22Rv1 (cell line): Measurements from ENCODE around the gene NEURL1.

Experiments used
- H3K27ac ChIP-seq: fragments of 450-650 bp; 2 replicates; pipeline ENCODE4 v1.5.1; 2017
- ZFX ChIP-seq: fragments of 450-650 bp; IDR thresholded peaks from 2 replicates; pipeline ENCODE4 v1.6.1; 2017; ENCODE audit warnings: antibody characterized with exemption, borderline replicate concordance
- TF ChIP-seq, protein P1 (sequence below): fragments of 450-650 bp; IDR thresholded peaks from 2 replicates; pipeline ENCODE4 v1.5.1; 2017; ENCODE audit warnings: mild to moderate bottlenecking

Gene NEURL1

DNA sequence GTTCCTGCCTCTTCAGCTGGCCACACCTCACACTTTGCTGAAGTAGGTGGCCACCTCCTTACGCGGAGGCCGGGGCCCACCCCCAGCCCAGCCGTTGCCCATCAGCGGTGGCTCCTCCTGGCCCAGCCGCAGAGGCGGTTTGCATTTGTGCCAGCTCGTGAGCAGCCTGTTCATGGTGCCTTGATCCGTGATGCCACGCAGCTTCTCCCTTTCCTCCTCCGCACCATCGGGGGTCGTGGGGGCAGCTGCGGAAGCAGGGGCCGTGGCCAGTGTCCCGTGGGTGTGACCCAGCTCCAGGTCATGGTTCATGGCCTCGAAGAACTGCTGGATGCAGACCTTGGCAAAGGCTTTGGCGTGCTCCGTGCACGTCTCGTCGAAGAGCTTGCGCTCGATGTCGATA is 38.3 kb upstream of the NEURL1 start:
- no peak overlapping the region for H3K27ac ChIP-seq
- TF ChIP-seq, protein P1, sequence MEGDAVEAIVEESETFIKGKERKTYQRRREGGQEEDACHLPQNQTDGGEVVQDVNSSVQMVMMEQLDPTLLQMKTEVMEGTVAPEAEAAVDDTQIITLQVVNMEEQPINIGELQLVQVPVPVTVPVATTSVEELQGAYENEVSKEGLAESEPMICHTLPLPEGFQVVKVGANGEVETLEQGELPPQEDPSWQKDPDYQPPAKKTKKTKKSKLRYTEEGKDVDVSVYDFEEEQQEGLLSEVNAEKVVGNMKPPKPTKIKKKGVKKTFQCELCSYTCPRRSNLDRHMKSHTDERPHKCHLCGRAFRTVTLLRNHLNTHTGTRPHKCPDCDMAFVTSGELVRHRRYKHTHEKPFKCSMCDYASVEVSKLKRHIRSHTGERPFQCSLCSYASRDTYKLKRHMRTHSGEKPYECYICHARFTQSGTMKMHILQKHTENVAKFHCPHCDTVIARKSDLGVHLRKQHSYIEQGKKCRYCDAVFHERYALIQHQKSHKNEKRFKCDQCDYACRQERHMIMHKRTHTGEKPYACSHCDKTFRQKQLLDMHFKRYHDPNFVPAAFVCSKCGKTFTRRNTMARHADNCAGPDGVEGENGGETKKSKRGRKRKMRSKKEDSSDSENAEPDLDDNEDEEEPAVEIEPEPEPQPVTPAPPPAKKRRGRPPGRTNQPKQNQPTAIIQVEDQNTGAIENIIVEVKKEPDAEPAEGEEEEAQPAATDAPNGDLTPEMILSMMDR = no peak
- no peak for TF ChIP-seq ZFX

DNA sequence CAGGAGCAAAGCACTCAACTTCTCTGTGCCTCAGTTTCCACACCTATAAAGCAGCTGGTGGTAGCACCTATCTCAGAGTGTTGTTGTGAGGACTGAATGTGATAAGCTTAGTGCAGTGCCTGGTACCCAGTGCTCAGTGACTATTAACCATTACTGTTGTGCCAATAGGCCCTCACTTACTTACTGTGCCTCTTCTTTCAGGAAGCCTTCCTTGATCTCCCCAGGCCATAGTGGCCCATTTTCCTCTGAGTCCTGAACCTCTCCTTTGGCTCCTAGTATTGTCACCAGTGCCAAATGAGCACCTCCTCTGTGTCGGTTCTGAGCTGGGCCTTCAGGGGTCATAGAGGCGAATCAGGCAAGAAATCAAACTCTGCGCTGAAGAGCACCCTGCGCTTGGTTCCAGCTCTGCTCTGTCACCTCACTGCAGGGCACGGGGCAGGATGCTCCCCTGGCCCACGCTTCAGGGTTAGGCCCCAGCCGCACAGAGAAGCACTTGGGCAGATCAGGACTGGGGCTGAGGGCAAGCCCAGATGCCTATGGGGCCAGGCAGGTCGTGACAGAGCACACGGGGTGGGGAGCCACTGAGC is 37.3 kb upstream of the NEURL1 start:
- H3K27ac ChIP-seq = no peak overlapping the region
- TF ChIP-seq, protein P1 = no peak
- TF ChIP-seq ZFX = no peak

DNA sequence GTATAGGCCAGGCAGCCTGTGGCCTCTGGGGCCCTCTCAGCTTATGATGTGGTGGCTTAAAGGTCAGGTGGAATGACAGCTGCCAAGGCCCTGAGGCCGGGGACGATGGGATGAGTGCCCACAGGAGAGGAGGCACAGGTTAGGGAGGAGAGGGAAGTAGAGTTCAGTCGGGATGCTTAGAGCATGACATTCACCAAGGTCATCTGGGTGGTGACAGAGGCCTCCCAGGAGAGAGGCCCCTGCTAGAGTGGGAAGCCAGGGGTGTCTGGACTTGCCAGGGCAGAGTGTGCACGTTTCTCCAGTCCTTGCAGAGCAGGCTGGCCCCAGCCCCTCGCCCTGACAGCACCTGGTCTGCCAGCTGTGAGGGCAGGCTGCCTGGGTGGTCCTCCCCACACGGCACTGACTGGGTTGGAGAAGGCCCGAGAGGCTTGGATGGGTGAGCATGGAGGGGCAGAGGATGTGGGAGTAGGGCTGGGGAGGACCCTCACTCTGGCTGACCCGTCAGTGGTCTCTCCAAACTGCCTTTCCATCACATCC is 36.3 kb upstream of the NEURL1 start:
- H3K27ac ChIP-seq = peak overlapping the region; percentile 47
- TF ChIP-seq ZFX = no peak
- TF ChIP-seq, protein P1 = no peak

DNA sequence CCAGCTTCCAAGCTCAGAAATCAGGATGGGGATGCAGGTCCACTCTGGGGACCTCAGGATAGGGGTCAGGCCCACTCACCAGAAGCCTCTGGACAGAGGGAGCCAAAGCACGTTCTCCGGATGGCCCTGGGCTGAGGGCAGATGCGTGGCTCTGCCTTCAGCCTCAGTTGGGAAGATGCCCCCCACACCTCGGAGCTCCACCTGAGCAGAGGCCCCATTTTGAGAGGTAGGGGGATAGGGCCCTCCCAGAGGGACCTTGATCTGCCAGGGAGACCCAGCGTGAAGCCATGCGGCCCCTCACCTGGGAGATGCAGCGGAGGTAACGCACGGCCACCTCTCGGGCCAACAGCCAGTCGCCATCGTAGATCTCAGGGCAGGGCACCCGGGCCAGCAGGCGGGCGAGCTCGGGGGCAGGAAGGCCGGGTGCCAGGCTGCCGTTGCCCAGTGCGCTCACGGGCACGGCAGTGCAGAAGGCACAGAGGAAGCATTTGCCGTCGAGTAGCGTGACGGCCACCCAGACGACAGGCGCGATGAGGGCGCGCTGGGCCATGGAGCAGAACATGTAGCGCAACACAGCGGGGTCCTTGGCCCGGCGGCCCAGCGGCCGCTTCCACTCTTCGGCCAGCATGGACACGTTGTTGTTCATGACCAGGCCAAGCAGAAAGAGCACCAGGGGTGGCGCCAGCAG is 35.5 kb upstream of the NEURL1 start:
- TF ChIP-seq, protein P1 = no peak
- no peak overlapping the region for H3K27ac ChIP-seq

DNA sequence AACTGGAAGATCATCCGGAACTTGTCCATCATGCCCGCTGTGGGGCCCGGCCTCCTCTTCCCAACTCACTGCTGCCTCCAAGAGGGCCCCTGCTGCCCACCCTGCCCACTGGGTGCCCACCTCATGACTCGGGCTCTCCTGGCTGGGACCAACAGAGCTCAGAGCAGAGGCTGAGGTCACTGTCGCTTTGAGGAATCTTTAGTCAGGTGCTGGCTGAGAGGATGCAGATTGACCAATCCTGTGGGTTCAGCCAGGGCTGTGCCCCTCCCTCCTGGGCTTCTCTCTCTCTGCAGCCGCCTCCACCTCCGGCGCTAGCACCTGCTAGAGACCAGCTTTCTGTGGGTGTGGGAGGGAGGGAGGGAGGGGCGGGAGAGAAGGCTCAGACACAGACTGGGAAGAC is 34.8 kb upstream of the NEURL1 start, which contains the start of gene CALHM1:
Gene CALHM1 (minus strand): TSS at position 181 of the 400 bp plus-strand sequence. CDS start 149 bp downstream, at position 32.
- TF ChIP-seq, protein P1 = no peak
- no peak for TF ChIP-seq ZFX
- H3K27ac ChIP-seq = no peak within 1 kb of the TSS

DNA sequence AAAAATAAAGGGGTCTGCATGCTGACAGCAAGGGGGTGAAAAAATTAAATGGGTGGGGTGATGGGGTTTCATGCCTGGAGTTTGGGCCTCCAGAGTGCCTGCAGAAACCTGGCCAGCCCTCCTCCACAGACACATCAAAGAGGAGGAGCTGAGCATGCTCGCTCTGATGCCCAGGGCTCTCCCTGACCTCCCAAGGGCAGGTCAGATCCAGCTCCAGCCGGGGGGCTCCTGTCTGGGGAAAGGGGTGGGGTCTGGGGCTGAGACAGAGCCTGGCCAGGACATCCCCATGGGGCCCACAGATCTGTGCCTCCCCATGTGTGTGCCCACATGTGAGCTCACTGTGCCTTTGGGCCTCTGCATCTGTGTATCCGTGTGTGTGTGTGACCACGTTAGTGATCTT is 33.9 kb upstream of the NEURL1 start:
- no peak overlapping the region for H3K27ac ChIP-seq
- TF ChIP-seq, protein P1 = no peak
- TF ChIP-seq ZFX = no peak

DNA sequence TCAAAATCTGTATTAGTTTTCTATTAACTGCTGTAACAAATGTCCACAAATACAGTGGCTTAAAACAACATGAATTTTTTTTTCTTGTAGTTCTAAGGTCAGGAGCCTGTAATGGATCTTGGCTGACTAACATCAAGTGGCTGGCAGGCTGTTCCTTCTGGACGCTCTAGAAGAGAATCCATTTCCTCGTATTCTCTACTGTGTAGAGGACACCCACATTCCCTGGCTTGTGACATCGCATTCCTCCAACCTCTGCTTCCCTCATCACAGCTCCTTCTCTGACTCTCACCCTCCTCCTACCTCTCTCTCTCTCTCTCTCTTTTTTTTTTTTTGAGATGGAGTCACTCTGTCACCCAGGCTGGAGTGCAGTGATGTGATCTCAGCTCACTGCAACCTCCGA is 30.0 kb upstream of the NEURL1 start:
- TF ChIP-seq ZFX = no peak
- TF ChIP-seq, protein P1 = no peak
- H3K27ac ChIP-seq = no peak overlapping the region
